ENCODE results near the gene MAP4.

MAP4 gene

DNA sequence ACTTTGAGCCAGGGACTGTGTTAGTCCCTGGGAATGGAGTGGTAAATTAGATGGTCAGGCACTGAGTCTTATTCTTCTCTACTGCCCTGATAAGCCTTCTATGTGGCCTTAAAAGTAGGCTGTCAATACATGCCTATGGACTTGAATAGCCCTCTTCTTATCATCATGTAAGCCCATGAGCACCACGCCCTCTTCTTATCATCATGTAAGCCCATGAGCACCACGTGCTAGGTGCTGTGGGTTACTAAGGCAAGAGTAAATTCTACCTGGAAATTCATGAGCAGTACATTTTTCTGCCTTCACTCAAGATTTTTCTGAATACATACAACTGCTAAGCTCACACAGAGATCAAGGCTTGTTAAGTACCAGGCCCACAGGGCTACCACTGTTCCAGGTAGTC, 144.8 kb downstream of the MAP4 start:
- no peak for TF ChIP-seq RAD21 (IDR thresholded peaks at IDR 0.05; ENCODE audit: low read depth)

DNA sequence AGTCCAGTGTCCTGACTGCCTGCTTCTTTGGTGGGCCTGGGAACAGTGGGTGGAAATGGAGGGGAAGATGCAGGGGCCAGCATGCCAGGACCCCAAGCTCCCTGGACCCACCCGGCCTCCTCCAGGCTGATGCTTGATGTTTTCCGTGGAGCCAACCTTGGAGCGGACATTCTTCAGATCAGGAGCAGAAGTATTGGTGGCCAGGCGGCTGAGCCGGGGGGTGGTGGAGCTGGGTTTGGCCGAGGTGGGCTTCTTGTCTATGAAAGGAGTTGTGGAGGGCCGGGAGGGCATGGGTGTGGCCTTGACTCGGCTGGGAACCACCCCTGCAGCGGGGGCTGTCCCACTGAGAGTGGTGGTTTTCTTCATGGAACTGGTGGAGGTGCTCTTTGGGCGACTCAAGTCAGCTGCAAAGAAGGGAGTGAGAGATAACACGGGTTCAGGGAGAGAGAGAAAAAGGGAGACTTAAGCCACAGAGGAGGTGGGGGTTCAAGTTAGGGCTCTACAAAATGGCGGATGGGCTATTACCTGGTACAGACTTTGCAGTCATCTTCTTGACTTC, 145.4 kb downstream of the MAP4 start:
- TF ChIP-seq YY1 (IDR thresholded peaks at IDR 0.05; ENCODE audit: low read depth) (no peak), CREB1 (IDR thresholded peaks at IDR 0.05; ENCODE audit: low read depth) (no peak), TEAD4 (IDR thresholded peaks at IDR 0.05) (no peak), EP300 (IDR thresholded peaks at IDR 0.05; ENCODE audit: borderline replicate concordance) (no peak), ZBTB7A (IDR thresholded peaks at IDR 0.05; ENCODE audit: low read depth) (no peak), NFIC (IDR thresholded peaks at IDR 0.05) (no peak), REST (IDR thresholded peaks at IDR 0.05; ENCODE audit: low read depth) (no peak), TAF1 (IDR thresholded peaks at IDR 0.05; ENCODE audit: low read depth) (no peak), EGR1 (IDR thresholded peaks at IDR 0.05) (no peak), TCF12 (IDR thresholded peaks at IDR 0.05; ENCODE audit: low read depth) (no peak), CEBPB (IDR thresholded peaks at IDR 0.05) (no peak), RAD21 (IDR thresholded peaks at IDR 0.05; ENCODE audit: low read depth) (no peak), FOXM1 (IDR thresholded peaks at IDR 0.05; ENCODE audit: borderline replicate concordance, low read depth) (no peak)
- TF ChIP-seq, protein P1, sequence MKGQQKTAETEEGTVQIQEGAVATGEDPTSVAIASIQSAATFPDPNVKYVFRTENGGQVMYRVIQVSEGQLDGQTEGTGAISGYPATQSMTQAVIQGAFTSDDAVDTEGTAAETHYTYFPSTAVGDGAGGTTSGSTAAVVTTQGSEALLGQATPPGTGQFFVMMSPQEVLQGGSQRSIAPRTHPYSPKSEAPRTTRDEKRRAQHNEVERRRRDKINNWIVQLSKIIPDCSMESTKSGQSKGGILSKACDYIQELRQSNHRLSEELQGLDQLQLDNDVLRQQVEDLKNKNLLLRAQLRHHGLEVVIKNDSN (IDR thresholded peaks at IDR 0.05), result no peak
- TF ChIP-seq, protein P2, sequence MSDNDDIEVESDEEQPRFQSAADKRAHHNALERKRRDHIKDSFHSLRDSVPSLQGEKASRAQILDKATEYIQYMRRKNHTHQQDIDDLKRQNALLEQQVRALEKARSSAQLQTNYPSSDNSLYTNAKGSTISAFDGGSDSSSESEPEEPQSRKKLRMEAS (IDR thresholded peaks at IDR 0.05), result no peak

GRCh38 chr3:47870156-47870555, 146.1 kb downstream of the MAP4 start:
- TF ChIP-seq REST (IDR thresholded peaks at IDR 0.05; ENCODE audit: low read depth), result no peak
- TF ChIP-seq, protein P1 (IDR thresholded peaks at IDR 0.05), result no peak
- no peak for TF ChIP-seq TAF1 (IDR thresholded peaks at IDR 0.05; ENCODE audit: low read depth)

DNA sequence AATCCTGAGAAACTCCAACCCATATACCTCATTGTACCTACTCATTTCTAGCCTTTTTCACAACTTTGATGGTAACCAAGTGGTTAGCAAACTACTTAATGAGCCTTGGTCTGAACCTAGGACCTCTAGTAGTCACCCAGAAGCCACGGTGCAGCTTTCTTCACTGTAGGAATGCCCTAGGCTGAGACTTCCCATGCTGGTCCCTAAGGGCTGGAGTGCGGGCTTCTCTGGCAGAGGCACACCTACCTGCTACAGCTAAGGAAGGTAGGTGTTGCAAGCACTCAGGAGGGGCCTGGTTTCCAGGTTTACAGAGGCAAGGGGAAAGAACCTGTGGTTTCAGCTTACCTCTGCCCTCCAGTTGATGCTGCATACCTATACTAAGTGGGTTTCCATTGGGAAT, 147.9 kb downstream of the MAP4 start:
- TF ChIP-seq TEAD4 (IDR thresholded peaks at IDR 0.05) (no peak), TCF12 (IDR thresholded peaks at IDR 0.05; ENCODE audit: low read depth) (no peak)
- TF ChIP-seq, protein P2 (IDR thresholded peaks at IDR 0.05), result no peak

DNA sequence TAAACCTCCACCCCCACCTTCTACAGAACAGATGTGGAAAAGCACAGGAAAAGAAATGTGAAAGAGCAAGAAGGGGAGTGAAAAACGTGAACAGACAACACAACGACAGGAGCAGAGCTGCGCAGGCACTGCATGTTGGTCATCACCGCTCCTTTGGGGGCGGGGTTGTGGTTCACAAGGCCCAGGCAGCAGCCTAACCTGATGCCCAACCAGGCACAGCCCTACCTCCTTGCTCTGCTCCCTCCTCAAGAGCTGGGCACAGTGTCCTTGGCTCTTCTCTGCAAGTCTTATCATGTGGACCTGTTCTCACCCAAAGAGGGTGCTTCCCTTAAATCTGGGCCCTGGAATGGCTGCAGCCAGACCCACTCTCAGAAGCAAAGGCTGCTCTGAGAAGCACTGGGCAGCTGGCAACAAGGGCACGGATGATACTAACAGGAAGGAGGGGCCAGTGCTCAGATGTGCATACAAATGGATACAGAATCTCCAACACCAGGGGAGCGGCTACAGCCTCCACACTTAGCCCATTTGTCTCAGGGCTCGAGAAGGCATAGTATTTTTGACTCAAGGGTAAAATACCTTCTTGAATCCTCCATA, 148.7 kb downstream of the MAP4 start:
- TF ChIP-seq TCF12 (IDR thresholded peaks at IDR 0.05; ENCODE audit: low read depth) (no peak), NFIC (IDR thresholded peaks at IDR 0.05) (no peak), CREB1 (IDR thresholded peaks at IDR 0.05; ENCODE audit: low read depth) (no peak), TEAD4 (IDR thresholded peaks at IDR 0.05) (no peak), EGR1 (IDR thresholded peaks at IDR 0.05) (no peak), TAF1 (IDR thresholded peaks at IDR 0.05; ENCODE audit: low read depth) (no peak), CEBPB (IDR thresholded peaks at IDR 0.05) (no peak), ZBTB7A (IDR thresholded peaks at IDR 0.05; ENCODE audit: low read depth) (no peak), FOXM1 (IDR thresholded peaks at IDR 0.05; ENCODE audit: borderline replicate concordance, low read depth) (no peak), EP300 (IDR thresholded peaks at IDR 0.05; ENCODE audit: borderline replicate concordance) (no peak), REST (IDR thresholded peaks at IDR 0.05; ENCODE audit: low read depth) (no peak), YY1 (IDR thresholded peaks at IDR 0.05; ENCODE audit: low read depth) (no peak), RAD21 (IDR thresholded peaks at IDR 0.05; ENCODE audit: low read depth) (no peak)
- TF ChIP-seq, protein P2 (IDR thresholded peaks at IDR 0.05), result no peak
- TF ChIP-seq, protein P1 (IDR thresholded peaks at IDR 0.05), result no peak

Measured in Ishikawa (cell line).